Germinal center (tissue), 1 donor: ENCODE data around the gene TUB.

Experiments used
- DNase-seq: peaks from one replicate; pipeline ENCODE4 v3.0.0; 2012; ENCODE audit warnings: mixed read lengths, low spot score

The TUB gene

DNA sequence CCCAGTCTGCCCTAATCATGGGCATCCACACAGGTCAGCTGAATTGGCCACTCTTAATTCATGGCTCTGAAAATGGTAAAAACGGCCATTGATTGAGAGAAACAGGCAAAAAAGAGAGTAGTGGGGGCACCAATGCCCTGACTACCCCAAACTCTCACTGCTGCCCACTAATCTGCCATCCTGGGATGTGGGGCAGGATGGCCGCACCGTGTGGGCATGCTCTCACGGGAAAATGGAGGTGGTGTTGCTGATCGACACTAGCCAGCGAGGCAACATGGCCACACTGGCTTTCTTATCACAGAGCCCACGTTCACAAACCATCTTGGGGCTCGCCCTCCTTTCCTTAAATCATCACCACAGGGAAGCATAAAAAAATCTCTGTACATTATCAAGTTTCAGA lies 11.2 kb upstream of the TUB start:
- DNase-seq = no peak

- DNase-seq = peak; percentile 64
Observed at GRCh38 chr11:8070417-8071115, 10.4 kb upstream of the TUB start.

- no peak for DNase-seq
Observed at GRCh38 chr11:8071616-8072581, 9.1 kb upstream of the TUB start.

GRCh38 chr11:8075119-8075726 lies 5.8 kb upstream of the TUB start:
- DNase-seq = no peak

- no peak for DNase-seq
Observed at GRCh38 chr11:8079111-8079675, 1.8 kb upstream of the TUB start.

DNA sequence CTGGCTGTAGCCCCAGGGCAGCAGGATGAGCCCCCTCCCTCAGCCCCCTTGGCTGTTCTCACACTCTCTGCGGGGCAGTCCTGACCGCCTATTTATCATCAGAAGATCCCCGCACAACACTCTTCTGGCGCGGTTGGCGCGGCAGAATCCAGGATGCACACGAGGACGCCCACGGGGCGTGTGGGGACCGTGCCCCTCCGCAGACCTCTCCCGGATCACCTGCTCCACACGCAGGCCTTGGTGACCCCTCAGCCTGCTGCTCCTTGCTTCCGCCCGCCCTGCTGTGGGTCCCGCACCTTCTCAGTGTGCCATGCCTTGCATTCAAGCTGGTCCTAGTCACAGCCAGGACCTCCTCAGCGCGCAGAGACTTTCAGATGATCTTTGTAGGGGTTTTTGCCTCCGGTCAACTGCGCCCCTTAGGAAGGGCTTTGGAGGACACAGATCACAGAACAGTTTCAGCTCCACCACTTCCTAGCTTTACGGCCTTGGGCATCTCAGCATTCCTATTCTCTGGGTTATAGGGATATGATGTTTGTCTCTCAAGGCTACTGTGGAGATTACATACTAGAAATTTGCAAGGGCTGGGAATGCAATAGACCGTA lies 841 bp upstream of the TUB start:
- no peak for DNase-seq

- no peak for DNase-seq
Observed at GRCh38 chr11:8081591-8082250, 710 bp downstream of the TUB start.

DNA sequence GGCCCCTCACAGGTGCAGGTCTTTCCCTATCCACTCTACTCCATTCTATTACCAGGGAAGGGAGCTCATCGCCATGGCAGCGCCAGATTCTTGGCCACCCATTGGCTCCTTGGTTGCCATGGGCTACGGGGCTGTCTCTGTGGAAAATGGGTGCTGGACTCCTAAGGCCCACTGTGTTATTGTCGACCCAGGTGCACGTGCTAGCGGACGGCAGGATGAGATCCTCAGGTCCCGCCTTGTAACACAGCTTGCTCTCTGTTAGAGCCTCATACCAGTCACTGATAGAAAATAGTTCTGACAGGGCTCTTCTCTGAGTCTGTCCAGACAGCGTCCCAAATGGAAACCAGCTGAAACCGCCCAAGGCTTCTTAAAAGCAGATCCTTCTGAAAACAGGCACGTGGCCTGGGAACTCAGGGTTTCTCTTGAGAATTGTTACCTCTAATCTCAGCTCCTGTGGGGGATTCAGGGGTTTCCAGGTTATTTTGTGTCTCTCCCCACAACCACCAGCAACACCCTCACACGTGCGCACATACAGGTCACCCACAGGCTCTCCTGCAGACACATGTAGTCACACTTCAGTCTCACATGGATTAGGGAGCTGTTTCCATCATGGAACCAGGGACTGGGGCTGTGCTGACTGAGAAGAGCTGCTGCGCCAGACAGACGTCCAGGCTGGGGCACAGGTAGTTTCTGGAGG lies 1.5 kb downstream of the TUB start:
- no peak for DNase-seq

DNA sequence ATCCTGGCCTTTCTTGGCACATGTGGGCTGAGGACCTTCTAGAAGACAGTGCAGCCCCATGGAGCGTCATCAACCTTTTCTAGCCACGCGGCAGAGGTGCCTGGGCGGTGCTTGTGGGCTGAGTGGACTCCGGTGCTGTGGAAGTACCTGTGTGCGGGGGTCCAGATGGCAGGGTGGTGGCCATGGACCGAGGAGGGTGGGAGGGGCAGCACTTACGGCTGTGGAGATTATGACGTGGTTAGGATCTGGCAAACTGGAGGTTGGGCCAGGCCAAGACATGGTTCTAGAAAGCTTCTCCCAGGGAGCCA lies 2.0 kb downstream of the TUB start:
- DNase-seq = no peak

GRCh38 chr11:8083871-8084281 lies 2.9 kb downstream of the TUB start:
- DNase-seq = no peak

- DNase-seq = no peak
Observed at GRCh38 chr11:8084352-8084751, 3.3 kb downstream of the TUB start.

- no peak for DNase-seq
Observed at GRCh38 chr11:8085011-8085645, 4.1 kb downstream of the TUB start.

GRCh38 chr11:8086001-8086479 lies 5.0 kb downstream of the TUB start:
- no peak for DNase-seq

- no peak for DNase-seq
Observed at GRCh38 chr11:8086571-8086970, 5.6 kb downstream of the TUB start.

DNA sequence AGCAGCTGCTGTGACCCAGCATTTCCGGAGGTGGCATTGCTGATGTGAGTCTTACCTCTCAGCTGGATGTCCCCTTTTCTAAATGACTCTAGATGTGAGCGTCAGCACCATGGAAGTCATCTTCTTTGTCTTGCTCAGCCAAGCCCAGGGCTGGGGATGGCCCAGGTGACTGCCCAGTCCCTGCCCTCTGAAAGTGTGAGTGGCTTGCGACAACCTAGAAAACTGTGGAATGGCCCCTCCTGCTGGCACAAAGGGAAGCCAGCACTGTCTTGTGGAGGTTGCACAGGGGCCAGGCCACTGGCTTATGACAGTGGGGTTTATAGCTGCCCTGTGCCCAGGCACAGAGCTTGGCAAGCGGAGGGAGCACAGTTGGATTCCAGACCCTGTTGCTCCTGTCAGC lies 6.2 kb downstream of the TUB start:
- no peak for DNase-seq

- no peak for DNase-seq
Observed at GRCh38 chr11:8087756-8088155, 6.7 kb downstream of the TUB start.

DNA sequence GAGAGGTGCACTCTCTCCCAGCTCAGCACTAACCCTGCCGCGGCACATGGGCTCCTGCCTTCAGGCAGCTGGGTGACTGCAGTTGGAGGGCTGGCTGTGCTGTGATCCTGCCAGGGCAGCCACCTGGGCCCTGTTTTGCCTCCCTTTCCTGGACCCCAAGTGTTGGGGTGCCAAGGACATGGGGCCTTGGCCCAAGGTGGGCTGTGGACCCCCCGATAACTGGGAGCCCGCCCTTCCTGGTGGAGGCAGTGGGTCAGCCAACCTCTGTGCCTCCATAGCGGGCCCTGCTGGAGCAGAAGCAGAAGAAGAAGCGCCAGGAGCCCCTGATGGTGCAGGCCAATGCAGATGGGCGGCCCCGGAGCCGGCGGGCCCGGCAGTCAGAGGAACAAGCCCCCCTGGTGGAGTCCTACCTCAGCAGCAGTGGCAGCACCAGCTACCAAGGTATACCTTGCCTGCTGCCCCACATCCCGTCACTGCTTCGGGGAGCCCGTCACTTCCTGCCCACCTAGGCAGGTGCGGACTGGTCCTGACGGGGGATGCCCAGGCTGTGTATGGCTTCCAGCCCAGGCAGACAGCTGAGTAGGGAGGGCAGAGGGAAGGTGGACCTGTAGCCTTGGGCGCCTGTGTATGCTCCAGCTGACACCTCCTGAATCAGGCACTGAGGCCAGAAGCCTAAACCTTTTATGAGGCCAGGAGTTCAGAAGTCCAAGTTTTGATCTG lies 8.9 kb downstream of the TUB start:
- no peak for DNase-seq

DNA sequence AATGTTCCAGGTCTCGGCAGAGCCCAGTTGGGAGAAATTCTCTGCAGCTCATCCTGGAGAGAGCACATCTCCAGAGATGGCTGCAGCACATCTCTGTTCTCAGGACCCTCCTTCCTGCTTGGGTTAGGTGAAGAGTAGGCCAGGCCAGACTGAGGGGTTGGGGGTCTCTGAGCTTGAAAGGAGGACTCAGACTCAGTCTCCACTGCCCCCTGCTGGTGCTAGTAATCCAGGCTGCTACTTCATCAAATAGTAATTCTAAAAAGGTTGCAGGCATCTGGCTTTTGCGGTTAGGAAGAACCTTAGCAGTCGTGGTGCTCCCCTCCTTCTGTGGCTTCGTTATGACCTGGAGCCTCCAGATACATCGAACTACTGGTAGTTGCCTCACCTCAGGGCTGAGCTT lies 9.7 kb downstream of the TUB start:
- DNase-seq = no peak

- no peak for DNase-seq
Observed at GRCh38 chr11:8091721-8092120, 10.7 kb downstream of the TUB start.
